ENCODE data around the gene MAST4.

- no peak for TF ChIP-seq TAF1 (IDR thresholded peaks at IDR 0.05; ENCODE audit: borderline replicate concordance, low read depth, low read length)
- TF ChIP-seq POLR2AphosphoS5 (IDR thresholded peaks at IDR 0.05; ENCODE audit: low read depth, low read length), result no peak
These were observed 273.2 kb downstream of the MAST4 start for GRCh38 chr5:66869347-66869746.

Measured in GM12892 (cell line).